ACHN (cell line): ENCODE data around the gene MN1.
"Not testable (repeated sequence)": the region's sequence is repeated elsewhere in the genome, so short reads cannot be mapped to it uniquely, and the experiment has no call there.

ENCODE experiments used
- DNase-seq: peaks from one replicate; pipeline ENCODE4 v3.0.0-alpha.2; 2015
- in situ Hi-C: cut with HindIII; loops from 2 replicates; pipeline ENCODE4 v1.10.0; 2017; ENCODE audit warnings: low sequenced_read_pairs, low pct_ligation_motif_present, low pct_unique_long_range_greater_than_20kb

Gene MN1

DNA sequence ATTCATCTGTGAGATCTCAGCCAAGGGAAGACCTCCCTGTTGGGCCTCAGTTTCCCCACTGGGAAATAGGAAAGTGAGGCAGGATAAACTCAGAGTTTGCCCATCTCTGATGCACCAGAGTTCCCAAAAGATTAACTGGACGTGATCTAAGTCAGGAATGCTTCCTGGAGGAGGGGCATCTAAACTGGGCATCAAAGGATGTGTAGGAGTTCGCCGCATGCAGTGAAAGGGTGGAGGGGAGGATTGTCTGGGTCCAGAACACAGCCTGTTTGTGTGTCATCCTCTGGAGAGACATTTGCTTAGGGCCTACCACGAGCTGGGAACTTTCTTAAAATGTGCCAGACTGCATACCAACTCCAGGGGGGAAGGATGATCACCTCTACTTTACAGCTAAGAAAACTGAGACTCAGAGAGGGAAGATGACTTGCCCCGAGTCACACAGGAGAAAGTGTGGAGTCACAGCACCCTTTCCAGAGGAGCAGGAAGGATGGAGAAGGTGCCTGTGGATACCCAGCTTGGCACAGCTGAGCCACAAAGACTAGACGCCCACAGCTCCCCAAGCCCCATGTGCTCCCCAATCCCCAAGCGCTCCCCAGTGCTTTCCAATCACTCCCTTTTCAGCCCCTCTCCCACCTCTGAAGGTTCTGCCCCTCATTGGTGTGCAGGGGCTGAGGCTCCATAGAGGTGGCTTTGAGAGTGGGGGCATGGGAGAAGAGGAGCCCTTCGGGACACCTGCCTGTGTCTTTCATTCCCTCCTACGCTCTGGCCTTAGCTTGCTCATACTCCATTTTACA, 50.1 kb downstream of the MN1 start:
- DNase-seq = no peak
- in situ Hi-C loops = no loop called here

GRCh38 chr22:27750584-27751265, 50.8 kb downstream of the MN1 start:
- in situ Hi-C loops = no loop called here
- DNase-seq = no peak

GRCh38 chr22:27749597-27750225, 51.8 kb downstream of the MN1 start:
- in situ Hi-C loops = no loop called here
- no peak for DNase-seq

DNA sequence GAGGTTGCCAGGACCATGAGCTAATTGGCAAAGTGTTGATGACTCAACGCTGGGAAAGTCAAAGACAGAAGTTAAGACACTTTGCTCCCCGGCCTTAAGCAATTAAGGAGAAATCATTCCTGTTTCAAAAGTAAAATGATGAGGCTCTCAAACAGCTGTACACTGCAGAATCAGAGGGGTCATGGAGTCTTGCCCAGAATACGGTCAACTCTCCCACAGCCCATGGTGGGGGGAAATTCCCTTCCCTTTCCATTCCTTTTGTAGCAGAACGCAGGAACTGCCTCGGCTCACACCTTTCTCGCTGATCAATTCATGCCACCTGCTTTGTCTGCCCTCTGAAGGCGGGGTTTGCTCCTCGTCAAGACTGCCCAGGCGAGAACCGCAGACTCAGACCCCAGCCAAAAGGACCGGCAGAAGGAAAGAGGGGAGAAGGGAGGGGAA, 52.8 kb downstream of the MN1 start:
- DNase-seq = no peak
- in situ Hi-C loops = no loop called here

DNA sequence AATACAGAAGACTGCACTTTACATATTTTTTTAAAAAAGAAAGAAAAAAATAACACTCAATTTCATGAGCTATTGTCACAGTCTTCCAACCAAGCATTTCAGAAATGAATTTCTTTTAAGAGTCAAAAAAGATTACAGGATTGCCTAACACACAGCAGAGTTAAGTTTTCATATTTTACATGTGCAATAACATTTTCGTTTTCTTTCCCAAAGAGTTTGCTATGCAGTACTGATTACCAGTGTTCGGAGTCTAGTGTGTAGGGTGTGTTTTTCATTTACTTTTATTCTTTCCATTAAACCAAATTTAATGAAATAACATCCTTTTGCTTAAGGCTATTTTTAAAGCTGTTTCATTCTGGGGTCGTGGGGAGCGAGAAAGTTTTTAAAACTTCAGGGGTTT, 53.2 kb downstream of the MN1 start:
- no peak for DNase-seq
- in situ Hi-C loops = no loop called here

DNA sequence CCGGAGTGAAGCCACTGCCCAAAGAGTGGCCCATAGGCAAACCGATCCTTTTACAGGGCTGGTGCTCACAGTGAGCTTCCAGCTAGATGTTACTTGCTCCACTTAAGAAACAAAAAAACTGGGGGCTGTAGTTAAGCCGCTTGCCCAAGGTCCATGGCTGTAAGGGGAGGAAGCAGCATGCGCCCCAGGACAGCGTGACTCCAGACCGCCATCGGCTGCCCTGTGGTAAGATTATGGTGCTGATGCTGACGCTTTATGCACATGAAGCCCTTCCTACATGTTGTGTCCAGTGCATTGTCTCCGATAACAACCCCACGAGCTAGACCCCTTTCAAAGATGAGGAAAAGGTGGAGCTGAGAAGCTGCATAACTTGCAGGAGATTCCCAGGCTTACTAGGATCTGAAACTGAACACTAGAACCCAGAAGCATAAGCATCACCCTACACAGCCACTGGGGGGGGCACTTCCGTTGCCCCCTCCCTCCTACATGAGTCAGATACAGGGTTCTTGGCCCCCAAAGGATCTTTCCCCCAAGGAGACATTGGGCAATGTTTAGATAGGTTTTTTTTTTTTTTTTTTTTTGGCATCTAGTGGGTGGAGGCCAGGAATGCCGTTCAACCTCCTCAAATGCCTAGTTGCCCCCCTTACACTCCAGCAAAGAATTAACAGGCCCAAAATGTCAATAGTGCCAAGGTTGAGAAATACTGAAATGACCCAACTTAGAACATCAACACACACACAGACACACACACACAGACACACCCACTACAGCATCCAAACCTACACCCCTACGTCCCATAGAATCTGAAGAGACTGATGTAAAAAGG, 53.9 kb downstream of the MN1 start:
- in situ Hi-C loops = no loop called here
- no peak for DNase-seq

DNA sequence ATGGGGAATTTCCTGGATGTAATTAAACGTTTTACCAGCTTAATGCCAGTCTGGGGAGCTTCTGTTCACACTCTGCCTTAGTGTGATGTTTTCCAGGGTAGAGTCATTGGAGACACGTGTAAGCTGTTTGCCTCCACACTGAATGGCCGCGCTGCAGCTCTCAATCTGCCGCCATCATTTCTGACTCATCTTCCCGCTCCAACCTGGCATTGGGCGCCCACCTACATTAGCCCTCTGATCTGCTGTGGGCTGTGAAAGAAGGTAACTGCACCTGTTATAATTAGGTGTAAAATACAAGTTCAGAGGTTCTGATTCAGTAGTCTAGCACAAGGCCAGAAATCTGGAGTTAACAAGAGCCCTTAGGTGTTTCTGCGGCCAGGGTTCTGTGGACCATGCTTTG, 54.6 kb downstream of the MN1 start:
- in situ Hi-C loops = no loop called here
- no peak for DNase-seq

- in situ Hi-C loops = no loop called here
- no peak for DNase-seq
These were observed 55.7 kb downstream of the MN1 start for GRCh38 chr22:27745809-27746208.

DNA sequence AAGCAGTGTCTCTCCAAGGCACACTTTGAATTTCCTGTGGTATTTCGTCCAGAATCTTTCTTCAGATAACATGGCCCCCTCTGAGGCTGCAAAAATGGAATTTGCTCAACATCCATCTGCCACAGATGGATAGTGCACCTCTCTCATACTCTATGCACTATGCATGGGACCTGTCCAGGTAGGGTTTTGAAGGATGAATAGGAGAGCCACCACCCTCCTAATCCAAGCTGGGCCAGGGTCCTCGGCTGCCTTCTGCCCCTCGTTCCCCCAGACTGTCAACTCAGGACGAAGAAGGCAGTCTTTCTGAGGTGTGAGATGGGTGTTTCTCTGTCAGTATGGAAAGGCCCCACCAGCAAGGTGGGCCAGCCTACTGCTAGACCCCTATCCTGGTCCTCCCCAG, 56.4 kb downstream of the MN1 start:
- in situ Hi-C loops = no loop called here
- DNase-seq = no peak

GRCh38 chr22:27744078-27744477, 57.5 kb downstream of the MN1 start:
- not testable (repeated sequence) for DNase-seq

DNA sequence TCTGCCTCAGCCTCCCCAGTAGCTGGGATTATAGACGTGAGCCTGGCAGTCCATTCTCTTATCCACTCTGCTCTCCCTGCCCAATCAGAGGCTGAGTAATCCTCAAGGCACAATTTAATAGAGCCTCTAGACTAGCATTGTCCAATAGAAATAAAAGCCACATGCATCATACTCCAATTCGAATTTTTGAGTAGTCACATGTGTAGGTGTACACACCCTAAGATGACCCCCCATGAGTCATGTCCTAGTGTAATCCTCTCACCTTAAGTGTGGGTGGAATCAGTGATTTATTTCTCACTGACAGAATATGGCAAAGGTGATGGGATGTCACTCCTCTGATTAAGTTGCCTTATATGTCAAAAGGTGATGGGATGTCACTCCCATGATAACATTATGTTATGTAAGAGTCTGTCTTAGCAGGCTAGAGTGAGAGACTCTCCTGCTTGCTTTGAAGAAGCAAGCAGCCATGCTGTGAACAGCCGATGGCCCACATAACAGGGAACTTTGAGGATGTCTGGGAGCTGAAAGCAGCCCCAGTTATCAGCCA, 61.3 kb downstream of the MN1 start:
- in situ Hi-C loops = no loop called here
- no peak for DNase-seq

More at GRCh38 chr22:27744078-27744477, 57.5 kb downstream of the MN1 start:
- in situ Hi-C loops = not testable (repeated sequence)

DNA sequence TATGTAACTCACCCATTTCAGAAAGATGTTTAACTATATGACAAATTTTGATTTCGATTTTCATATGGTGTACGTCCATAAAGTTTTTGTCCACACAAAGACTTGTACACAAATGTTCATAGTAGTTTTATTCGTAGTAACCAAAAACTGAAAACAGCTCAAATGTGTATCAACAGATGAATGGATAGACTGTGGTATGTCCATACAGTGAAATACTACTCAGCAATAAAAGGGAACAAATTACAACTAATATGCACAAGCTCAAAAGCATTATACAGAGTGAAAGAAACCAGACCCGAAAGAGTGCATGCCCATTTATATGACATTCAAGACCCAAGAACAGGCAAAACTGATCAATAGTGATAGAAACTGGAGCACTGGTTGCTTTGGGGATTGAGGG, 64.0 kb downstream of the MN1 start:
- in situ Hi-C loops = no loop called here
- DNase-seq = no peak

GRCh38 chr22:27734066-27734465, 67.5 kb downstream of the MN1 start:
- no peak for DNase-seq
- in situ Hi-C loops = no loop called here

DNA sequence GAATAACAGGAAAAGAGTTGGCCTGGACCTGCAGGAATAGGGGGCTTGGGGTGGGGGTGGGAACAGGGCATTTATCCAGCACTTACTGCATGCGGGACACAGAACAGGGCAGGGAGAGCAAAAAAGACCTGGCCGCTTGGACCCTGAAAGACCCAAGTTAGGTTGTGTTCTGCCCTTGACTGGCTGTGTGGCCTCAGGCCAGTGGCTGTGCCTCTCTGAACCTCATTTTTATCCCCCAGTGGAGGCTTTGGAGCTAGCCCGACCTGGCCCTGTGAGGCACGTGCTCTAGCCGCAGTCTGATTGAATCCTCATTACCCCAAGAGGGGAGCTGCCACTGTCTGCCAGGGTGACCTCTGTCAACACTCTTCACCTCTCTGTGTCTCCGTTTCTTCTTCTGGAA, 68.7 kb downstream of the MN1 start:
- DNase-seq = no peak
- in situ Hi-C loops = no loop called here

DNA sequence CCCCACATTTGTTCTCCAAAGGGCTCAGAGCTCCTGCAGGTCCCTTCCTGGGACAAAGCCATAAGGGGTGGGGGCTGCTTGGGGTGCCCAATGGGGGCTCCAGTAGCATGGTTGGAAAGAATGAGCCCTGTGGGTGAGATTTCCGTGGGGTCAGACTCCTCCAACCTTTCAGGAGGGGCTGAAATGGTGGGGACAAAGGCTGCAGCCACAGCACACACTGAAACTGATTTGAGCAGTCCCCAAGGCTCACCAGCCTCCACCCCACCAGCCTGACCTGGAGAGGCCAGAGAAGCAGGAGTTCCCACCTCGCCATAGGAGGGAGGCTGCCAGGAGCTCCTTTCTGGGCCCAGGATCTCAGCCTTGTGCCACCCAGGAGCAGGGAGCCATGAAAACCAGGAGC, 69.2 kb downstream of the MN1 start:
- in situ Hi-C loops = no loop called here
- no peak for DNase-seq

- in situ Hi-C loops = no loop called here
- no peak for DNase-seq
These were observed 69.9 kb downstream of the MN1 start for GRCh38 chr22:27731621-27732020.

GRCh38 chr22:27730641-27731433, 70.7 kb downstream of the MN1 start:
- in situ Hi-C loops = no loop called here
- no peak for DNase-seq

DNA sequence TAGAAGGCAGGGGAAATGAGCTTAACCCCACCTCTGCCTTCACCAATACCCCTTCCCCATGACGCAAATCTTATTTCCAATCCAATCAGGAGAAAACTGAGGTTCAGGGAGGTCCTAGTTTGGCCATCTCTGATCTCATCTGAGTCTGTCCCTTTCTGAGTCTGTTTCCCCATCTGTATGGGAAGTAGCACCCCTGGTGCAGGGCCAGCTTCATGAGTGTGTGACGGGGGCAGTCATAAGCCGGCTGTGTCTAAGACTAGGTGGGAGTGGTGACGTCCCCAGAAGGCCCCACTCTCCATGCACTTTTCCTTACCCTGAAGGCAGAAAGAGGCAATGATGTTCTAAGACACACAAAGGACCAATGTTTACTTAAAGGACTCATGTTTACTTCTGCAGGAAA, 72.3 kb downstream of the MN1 start:
- no peak for DNase-seq
- in situ Hi-C loops = no loop called here
